T-helper 1 cell (primary cell): ENCODE measurements around the gene GASK1B.
A peak's percentile ranks its signal among the peaks of the same experiment; 100 is the strongest.

Experiments used
- DNase-seq, 5 donors: peaks; one replicate each; pipeline ENCODE4 v3.0.0-alpha.2; 2012 to 2020
- total RNA-seq, 4 donors: gene quantifications; one replicate each; lab custom pipeline; 2026; lab: John Stamatoyannopoulos, UW

GASK1B gene
- total RNA-seq, result 0 reads per million in 4 donors

DNA sequence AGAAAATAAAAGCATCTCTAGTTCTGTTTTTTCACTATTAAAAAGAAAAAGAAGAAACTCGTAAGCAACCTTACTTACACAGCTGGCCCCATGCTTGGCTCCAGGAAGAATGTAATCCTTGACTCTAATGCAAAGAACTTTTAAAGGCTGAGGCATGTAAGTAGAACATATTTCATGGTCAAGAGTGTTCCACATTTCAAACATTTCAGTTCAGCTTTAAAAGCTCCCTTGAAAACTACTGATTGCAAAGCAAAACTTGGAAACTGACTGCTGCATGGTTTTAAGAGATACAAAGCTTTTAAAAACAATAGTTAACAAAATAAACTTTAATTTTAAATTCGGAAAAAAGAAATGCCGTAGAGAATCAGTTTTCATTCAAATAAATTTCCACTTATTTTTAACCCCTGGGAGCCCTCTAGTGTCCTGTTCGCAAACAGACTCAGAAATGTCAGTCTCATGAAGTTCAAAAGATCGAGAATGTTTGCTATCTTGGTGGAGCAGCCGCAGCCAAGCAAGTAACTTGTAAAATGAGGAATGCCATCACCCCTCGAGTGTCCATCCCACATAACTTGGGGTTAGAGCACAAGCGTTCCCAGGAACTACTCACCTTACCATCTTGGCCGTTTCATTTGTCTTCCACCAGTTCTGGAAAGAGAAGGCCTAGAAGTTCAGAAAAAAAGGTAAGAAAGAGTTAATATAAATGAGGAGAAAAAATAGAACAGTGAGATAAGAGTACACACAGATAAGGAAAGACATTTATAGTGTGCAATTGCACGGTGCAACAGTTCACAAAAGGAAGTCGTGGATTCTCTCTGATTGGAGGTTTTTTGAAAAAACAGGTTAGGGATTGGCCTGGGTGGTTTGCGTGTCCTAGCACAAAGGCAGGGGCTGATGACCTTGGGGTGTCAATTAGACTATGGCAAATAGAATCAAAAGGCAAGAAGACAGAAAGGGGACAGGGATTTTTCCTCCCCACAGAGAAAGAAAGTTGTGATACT lies at the start of gene GASK1B:
Gene GASK1B (minus strand): TSS at position 765 of the 998 bp plus-strand sequence. CDS start 1,650 bp downstream, outside the sequence.
- DNase-seq, result no peak

DNA sequence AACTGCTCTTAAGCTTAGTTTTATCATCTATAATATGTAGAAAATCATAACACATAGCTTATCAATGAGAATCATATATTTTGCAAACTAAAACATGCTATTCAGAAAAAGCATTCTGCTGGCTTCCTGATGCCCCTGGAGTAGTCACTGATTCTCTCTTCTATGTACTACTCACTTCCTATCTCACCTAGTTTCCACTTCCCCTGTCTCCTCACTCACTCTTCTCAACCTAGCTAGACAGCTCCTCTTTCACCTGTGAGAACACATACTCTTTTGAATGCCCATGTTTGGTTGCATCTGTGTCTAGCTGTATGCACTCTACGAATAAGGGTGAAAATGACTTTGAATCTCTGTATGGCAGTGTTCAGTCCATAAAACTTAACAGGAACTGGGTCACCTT lies 46.8 kb upstream of the GASK1B start:
- no peak for DNase-seq

DNA sequence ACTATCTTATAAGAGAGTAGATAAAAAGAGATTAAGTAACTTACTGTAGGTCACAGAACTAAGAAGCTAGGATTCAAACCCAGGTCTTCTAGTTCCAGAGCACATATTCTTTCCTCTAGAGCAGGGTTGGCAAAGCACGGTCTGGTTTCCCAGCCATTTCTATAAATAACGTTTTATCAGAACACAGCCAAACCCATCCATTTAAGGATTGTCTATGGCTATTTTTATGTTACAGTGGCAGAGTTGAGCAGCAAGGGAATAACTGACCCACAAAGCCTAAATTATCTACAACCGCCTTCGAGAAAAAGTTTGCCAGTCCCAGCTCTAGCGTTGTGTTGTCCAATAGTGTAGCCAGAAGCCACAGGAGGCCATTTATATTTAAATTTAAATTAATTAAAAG lies 44.9 kb upstream of the GASK1B start:
- no peak for DNase-seq

GRCh38 chr4:158214856-158215255 lies 42.0 kb upstream of the GASK1B start:
- DNase-seq, result no peak

DNA sequence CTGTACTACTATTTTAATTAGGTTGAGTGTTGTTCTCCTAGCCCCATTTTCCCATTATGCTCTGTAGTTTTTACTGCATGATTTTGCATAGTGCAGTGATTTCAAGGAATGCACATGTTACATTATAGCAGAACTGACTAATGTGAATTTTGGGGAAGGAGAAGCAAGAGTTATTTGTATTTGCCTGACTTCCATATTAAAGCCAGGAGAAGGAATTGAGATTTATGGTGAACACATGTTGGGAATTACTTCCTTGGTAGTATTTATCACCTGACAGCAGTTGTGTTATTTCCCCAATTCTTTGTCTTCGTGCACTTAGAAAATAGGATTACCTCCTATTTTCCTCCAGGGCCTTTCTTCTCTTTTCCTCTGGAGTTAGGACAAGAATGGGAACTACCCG lies 40.6 kb upstream of the GASK1B start:
- DNase-seq, result no peak

- DNase-seq, result no peak
These were observed 38.4 kb upstream of the GASK1B start for GRCh38 chr4:158211222-158211621.

DNA sequence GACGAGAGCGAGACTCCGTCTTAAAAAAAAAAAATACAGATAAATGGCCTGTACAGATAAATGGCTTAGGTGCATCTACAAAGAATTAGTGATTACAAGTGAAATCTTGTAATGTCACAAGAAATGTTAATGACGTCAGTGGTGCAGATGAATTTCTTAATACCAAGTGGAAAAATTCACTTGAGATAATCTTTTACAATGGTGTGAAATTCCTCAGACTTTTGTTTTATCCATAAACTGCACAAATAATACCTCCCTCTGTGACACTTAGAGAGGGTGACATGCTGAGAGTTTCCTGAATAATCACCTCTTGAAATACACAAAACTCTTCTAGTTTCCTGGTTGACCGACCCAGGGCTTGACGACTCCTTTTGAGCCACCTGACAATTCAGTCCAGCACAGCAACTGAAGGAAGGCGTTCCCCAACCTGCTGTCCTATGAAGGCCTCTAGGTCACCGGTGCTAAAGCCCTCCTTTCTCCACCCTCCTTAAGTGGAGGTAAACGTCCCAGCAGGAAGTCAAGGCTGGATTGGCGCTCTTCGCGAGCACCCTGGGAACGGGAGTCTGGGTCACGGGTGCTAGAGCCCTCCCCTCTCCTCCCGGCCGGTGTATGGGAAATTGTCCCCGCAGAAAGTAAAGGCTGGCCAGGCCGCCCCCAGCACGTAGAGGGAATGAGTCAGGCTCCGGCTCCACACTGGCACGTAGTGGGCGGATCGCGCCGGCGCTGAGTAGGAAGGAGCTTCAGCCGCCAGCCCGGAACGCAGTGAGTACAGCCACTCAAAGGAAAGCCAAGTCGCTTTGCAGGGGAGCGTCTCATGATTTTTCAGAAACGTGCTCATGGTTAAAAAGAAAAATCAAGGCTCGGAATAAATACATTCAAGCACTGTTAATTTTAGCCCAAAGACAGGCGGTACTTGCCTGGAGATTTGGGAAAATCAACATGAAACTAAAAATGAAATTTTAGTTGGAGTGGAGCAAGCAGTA lies 37.3 kb upstream of the GASK1B start, which contains the start of gene TMEM144:
Gene TMEM144 (plus strand): TSS at position 662 of the 983 bp plus-strand sequence. CDS start 2,182 bp downstream, outside the sequence.
- DNase-seq, result peak in 2 of 5 donors; percentile 2 to 28

GRCh38 chr4:158208963-158209640 lies 36.3 kb upstream of the GASK1B start:
- DNase-seq, result no peak

DNA sequence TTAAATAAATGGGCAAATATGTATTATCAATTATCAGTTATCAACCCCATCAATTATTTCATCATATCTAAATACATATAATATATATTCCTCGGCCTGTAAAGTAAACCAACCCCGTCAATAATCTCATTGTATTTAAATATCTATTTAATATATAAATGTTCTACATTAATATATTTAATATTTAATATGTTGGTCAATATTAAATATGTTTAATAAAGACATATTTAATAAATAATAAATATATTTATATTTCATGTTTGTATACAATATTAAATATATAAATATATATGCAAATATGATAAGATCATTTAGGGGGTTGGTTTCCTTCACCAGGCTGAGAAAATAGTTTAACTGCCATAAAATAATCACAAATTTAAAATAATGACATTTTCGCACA lies 31.1 kb upstream of the GASK1B start:
- DNase-seq, result no peak

- DNase-seq, result no peak
These were observed 30.6 kb upstream of the GASK1B start for GRCh38 chr4:158203436-158203835.

- no peak for DNase-seq
These were observed 29.7 kb upstream of the GASK1B start for GRCh38 chr4:158202481-158202880.

DNA sequence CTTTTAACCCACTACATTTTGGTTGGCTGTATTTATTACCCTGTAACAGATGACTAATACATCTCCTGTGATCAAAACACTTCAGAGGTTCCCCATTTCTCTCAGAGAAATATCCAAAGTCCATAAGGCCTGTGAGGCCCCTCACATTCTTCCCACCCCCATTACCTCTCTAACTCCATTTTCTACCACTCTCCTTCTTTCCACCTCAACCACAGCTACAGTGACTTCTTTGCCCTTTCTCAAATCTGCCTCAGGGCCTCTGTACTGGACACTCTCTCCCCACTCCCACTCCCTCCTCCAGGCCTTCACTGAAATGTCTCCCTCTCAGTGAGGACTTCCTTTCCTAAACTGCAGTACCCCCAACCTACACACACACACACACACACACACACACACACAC lies 29.1 kb upstream of the GASK1B start:
- DNase-seq, result no peak

GRCh38 chr4:158201322-158201721 lies 28.5 kb upstream of the GASK1B start:
- DNase-seq, result no peak

DNA sequence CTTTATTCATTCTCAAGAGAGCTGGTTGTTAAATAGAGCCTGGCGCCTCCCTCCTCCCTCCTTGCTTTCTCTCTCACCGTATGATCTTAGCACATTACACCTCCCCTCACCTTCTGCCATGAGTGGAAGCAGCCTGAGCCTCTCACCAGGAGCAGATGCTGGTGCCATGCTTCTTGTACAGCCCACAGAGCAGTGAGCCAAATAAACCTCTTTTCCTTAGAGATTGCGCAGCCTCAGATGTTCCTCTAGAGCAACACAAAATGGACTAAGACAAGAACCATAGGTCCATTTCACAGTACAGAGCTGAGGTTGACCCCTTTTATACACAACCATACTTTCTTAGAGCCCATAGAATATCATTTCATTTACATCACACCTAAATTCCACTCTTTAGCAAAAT lies 27.4 kb upstream of the GASK1B start:
- no peak for DNase-seq

DNA sequence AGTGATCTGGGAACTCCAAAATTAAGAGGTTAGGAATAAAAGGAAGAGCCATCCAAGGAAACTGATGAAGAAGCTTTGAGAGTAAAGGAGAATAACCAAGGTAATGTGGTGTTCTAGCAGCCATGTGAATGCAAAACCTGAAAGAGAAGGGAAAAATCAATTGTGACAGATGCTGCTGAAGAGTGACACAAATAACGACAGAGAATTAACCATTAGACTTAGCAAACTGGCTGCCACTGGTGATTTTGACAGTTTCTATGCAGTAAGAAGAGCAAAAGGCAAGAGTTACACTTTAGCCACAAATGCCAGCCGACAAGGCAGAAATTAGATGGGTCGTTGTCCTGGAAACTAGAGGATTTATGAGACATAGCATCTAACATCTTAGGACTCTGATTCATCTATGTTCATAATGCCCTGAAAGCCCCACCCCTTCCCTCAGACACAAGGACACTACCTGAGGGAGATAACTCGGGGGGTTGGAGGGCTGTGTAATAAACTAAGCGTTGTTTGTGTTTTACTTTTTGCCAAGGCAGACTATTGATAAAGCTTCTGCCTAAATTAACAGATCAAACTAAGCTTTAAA lies 24.5 kb upstream of the GASK1B start:
- no peak for DNase-seq

DNA sequence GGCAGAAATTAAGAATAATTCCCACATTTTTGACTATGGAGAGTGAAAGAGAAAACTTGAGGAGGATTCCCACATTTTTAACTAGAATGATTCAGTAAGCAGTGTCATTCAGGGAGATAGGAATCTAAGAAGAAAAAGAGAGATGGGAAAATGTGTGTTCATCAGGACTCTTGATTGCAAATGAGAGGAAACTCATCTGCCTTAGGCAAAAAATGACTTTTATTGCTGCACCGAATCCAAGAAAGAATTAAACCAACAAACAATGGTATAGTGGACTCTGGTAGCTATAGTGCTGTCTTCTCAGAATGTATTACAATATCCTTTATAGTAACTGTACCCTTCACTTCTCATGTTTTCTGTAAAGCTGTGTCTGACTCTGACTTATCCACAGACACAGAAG lies 22.5 kb upstream of the GASK1B start:
- DNase-seq, result no peak

DNA sequence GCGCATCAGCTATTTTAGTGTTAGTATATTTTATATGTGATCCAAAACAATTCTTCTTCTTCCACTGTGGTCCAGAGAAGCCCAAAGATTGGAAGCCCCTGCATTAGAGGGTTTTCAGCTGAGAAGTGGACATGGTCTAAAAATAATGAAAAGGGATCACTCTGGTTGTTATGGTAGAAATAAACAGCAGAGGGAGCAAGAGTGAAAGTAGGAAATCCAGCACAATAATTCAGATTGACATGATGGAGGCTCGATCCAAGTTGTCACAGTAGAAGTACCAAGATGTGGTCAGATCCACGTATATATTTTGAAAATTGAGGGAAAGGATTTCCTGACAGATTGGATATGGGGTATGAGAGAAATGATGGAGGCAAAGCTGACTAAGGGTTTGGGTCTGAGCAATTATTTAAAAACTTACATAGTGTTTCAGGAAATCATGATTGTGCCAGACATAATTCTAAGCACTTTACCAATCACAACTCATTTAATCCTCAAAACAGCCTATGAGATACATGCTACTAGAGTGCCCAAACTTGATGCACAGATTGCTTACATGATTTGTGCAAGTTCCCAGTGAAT lies 20.4 kb upstream of the GASK1B start:
- no peak for DNase-seq

DNA sequence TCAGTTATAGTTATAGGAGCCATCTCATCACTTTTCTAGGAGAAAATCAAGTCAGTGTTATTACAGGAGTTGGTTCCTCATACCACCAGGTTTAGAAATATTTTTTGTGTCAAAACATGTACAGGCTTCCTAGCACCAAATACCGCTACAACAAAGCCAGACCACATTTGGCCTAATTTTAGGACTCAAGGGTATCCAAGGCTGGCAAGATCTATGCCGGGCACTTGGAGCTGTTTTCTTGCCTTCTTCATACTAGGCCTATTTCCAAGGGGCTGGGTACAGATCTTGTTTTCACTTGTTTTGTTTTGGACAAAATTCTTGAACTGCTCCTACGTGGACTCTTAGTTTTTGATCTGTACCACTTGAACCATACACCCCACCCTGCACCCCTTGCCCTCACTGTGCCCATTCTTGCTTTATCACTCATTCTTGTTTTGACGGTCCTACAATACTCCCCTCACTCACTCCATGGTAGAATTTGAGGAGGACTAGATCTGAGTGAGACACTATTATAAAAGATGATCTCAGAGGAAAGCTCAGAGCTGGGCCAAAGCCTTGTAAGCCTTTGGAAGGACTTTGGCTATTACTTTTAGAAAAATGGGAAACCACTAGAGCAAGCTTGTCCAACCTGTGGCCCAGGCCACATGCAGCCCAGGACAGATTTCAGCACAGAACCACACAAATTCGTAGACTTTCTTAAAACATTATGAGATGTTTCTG lies 19.8 kb upstream of the GASK1B start:
- no peak for DNase-seq

GRCh38 chr4:158190718-158191117 lies 17.9 kb upstream of the GASK1B start:
- no peak for DNase-seq

- DNase-seq, result no peak
These were observed 16.6 kb upstream of the GASK1B start for GRCh38 chr4:158189422-158189821.

GRCh38 chr4:158186815-158187214 lies 14.0 kb upstream of the GASK1B start:
- DNase-seq, result no peak
